ENCODE data around the gene TSPAN16.
"Not testable (repeated sequence)": the region's sequence is repeated elsewhere in the genome, so short reads cannot be mapped to it uniquely, and the experiment has no call there.

The TSPAN16 gene

DNA sequence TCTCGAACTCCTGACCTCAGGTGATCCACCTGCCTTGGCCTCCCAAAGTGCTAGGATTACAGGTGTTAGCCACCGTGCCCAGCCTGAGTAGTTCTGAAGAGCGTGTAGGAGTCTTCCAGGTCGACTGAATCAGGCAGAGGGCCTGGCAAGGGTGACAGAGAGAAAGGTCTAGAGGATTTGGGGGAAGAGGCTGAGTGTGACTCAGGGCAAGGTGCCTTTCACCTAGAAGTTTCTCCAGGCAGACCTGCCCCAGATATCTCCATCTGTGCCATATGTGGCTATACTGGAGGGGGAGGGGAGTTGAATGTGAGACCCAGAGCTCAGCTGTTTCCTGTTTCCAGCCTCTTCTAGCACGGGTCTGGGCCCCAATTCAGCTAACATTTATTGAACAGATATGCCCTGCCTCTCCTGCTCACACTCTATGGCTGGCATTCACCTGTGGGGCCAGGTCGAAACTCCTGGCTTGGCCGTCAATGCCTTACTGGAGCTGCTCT lies 51.6 kb downstream of the TSPAN16 start:
- peaks cover 7% of the 10 kb centered on the region for H3K36me3 Mint-ChIP-seq (ENCODE audit: low read depth)
- H3K4me1 Mint-ChIP-seq, result peaks cover 42% of the 10 kb centered on the region
- H3K27me3 Mint-ChIP-seq (ENCODE audit: low read depth, poor library complexity), result peaks cover 10% of the 10 kb centered on the region
- H3K9me3 Mint-ChIP-seq, result peaks cover 9% of the 10 kb centered on the region
- DNase-seq, result no peak
- TF ChIP-seq, protein P1, sequence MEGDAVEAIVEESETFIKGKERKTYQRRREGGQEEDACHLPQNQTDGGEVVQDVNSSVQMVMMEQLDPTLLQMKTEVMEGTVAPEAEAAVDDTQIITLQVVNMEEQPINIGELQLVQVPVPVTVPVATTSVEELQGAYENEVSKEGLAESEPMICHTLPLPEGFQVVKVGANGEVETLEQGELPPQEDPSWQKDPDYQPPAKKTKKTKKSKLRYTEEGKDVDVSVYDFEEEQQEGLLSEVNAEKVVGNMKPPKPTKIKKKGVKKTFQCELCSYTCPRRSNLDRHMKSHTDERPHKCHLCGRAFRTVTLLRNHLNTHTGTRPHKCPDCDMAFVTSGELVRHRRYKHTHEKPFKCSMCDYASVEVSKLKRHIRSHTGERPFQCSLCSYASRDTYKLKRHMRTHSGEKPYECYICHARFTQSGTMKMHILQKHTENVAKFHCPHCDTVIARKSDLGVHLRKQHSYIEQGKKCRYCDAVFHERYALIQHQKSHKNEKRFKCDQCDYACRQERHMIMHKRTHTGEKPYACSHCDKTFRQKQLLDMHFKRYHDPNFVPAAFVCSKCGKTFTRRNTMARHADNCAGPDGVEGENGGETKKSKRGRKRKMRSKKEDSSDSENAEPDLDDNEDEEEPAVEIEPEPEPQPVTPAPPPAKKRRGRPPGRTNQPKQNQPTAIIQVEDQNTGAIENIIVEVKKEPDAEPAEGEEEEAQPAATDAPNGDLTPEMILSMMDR (IDR thresholded peaks at IDR 0.05), result no peak
- no peak overlapping the region for H3K27ac Mint-ChIP-seq
- H3K4me3 Mint-ChIP-seq, result peak overlapping the region; percentile 97

DNA sequence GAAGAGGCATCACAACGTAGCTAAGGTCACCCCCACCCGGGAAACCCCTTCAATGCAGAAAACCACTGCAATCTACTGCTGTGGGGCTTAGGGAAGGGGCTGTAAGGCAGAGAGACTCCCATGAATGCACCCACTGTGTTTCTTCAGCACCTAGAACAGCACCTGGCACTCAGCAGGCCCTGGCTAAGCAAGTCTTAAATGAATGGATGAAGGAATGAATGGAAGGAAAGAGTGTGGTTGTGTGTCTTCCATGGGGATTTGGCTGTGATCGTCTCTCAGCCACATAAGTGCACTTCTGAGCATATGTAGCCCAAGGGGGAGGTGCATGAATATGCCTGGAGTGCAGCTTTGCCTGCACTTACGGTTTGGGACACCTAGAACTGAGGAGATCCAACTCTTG lies 53.2 kb downstream of the TSPAN16 start:
- TF ChIP-seq, protein P1 (IDR thresholded peaks at IDR 0.05), result no peak
- peaks cover 7% of the 10 kb centered on the region for H3K36me3 Mint-ChIP-seq (ENCODE audit: low read depth)
- peaks cover 13% of the 10 kb centered on the region for H3K27me3 Mint-ChIP-seq (ENCODE audit: low read depth, poor library complexity)
- no peak overlapping the region for H3K4me3 Mint-ChIP-seq
- peaks cover 9% of the 10 kb centered on the region for H3K9me3 Mint-ChIP-seq
- DNase-seq, result no peak
- H3K27ac Mint-ChIP-seq, result no peak overlapping the region
- H3K4me1 Mint-ChIP-seq, result peaks cover 50% of the 10 kb centered on the region

DNA sequence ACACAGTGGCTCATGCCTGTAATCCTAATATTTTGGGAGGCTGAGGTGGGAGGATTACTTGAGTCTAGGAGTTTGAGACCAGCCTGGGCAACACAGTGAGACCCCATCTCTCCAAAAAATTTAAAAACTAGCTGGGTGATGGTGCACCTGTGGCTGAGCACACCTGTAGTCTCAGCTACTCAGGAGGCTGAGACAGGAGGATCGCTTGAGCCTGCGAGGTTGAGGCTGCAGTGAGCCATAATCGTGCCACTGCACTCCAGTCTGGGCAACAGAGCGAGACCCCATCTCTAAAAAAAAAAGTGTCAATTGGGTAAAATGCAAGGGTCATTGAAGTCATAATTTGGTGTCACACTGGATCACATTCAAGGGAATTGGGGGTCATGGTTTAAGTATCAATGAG lies 58.1 kb downstream of the TSPAN16 start:
- Mint-ChIP-seq H3K4me1 (peaks cover 39% of the 10 kb centered on the region), H3K27me3 (ENCODE audit: low read depth, poor library complexity) (peaks cover 39% of the 10 kb centered on the region)
- not testable (repeated sequence) for DNase-seq; H3K9me3 Mint-ChIP-seq; H3K4me3 Mint-ChIP-seq; H3K27ac Mint-ChIP-seq; H3K36me3 Mint-ChIP-seq (ENCODE audit: low read depth)

DNA sequence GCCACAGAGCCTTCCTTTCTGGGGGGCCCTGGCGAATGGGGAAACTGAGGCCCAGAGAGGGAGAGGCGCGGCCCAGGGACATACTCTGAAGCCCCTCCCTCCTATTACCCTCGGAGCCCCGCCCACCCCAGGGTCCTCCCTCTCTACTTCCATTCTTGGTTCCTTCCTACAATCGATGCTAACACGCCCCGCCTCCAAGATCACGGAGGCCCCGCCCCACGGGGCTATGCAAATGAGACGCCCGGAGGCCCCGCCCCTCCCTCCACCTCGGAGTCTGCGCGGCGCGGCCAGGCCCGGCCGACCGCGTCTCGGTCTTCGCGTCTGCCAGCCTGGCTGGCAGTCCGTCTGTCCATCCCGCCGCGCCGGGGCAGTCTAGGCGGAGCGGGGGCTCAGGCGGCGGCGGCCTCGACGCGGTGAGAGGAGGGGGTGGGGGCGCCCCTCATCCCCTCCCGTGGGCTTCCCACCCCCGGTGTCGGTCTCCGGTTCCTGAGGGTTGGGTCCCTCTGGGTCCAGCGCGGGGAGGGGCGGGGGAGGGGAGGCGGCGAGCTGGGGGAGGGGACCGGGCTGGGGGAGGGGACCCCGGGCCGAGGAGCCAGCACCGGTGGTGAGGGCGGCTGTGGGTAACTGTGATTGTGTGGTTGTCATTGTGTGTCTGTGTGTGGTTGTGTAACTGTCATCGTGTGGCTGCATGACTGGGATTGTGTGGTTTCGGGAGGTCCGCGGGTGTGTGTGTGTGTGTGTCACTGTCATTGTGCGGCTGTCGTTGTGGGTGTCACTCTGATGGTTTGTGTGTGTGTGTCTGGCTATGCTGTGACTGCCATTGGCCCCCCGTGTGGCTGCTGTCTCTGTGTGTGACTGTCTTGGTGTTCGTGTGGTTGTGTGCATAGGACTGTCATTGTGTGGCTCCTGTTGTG lies 59.5 kb downstream of the TSPAN16 start, which contains the start of gene PLPPR2:
TSS of gene PLPPR2 (plus strand) at position 273 of the 914 bp plus-strand sequence. CDS start 2,242 bp downstream, outside the sequence.
- no peaks in the 10 kb centered on the region for H3K36me3 Mint-ChIP-seq (ENCODE audit: low read depth)
- peak within 1 kb of the TSS; percentile 19 for H3K27ac Mint-ChIP-seq
- H3K9me3 Mint-ChIP-seq, result no peaks in the 10 kb centered on the region
- DNase-seq, result peak; percentile 95
- H3K4me3 Mint-ChIP-seq, result peak within 1 kb of the TSS; percentile 81
- TF ChIP-seq, protein P1 (IDR thresholded peaks at IDR 0.05), result no peak
- H3K4me1 Mint-ChIP-seq, result peaks cover 40% of the 10 kb centered on the region
- peaks cover 49% of the 10 kb centered on the region for H3K27me3 Mint-ChIP-seq (ENCODE audit: low read depth, poor library complexity)

DNA sequence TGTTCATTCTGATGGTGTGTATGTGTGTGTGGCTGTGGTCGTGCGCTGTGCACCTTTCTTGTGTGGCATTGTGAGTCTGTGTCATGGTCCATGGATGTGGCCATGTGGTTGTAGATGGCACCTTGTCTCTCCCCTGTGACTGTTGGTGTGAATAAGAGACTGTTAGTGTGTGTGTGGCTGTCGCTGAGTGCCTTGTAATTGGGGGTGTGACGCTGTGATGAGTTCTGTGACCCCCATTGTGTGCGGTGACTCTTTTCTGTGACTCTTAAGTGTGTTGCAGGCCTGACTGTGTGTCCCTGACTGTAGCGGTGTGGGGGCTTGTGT lies 60.1 kb downstream of the TSPAN16 start:
- no peak for DNase-seq
- H3K27me3 Mint-ChIP-seq (ENCODE audit: low read depth, poor library complexity), result peaks cover 55% of the 10 kb centered on the region
- no peaks in the 10 kb centered on the region for H3K36me3 Mint-ChIP-seq (ENCODE audit: low read depth)
- TF ChIP-seq, protein P1 (IDR thresholded peaks at IDR 0.05), result no peak
- H3K4me1 Mint-ChIP-seq, result peaks cover 44% of the 10 kb centered on the region
- H3K4me3 Mint-ChIP-seq, result peak overlapping the region; percentile 81
- peak overlapping the region; percentile 19 for H3K27ac Mint-ChIP-seq
- no peaks in the 10 kb centered on the region for H3K9me3 Mint-ChIP-seq

DNA sequence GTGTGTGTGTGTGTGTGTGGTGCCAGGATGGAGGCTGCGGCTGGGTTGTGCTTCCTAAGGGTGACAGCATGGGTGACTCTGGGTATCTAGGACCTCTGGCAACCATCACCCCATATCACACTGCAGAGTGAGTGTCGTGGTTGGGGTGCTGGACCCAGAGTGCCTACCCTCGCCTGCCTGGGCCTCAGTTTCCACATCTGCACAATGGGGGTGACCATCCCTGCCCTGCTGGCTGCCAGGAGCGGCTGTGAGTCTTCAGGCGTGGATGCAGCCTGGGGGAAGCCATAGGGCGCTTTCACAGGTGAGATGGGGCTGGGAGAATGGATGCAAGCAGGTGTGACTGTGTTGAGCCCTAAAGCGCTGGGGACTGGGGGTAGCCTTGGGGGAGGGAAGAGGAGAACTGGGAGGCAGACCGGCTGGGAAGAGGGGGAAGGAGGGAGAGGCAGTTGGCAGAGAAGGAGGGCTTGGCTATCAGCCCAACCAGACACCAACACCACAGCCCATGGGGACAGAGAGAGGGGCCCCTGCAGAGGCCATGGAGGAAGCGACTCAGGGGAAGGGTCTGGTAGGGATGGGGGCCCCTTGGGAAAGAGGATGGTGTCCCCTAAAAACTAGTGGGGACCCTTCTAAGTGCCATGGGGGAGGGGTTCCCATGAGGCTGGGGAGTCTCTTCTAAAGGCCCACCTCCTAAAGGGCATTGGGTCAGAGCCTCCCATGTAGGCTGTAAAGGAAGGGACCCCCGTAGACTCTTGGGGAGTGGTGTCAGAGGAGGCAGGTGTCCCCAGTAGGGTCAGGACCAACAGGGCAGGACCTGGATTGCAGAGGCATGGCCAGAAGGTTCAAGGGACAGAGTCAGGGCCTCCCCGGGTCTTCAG lies 61.0 kb downstream of the TSPAN16 start:
- peak overlapping the region; percentile 81 for H3K4me3 Mint-ChIP-seq
- no peaks in the 10 kb centered on the region for H3K36me3 Mint-ChIP-seq (ENCODE audit: low read depth)
- peaks cover 43% of the 10 kb centered on the region for H3K4me1 Mint-ChIP-seq
- H3K27me3 Mint-ChIP-seq (ENCODE audit: low read depth, poor library complexity), result peaks cover 59% of the 10 kb centered on the region
- DNase-seq, result no peak
- no peak overlapping the region for H3K27ac Mint-ChIP-seq
- TF ChIP-seq, protein P1 (IDR thresholded peaks at IDR 0.05), result no peak
- H3K9me3 Mint-ChIP-seq, result no peaks in the 10 kb centered on the region

All from nephron progenitor cell (in vitro differentiated cells).